H1 (cell line): ENCODE results near the gene UBASH3A.

ENCODE experiments used
- ATF3 ChIP-seq: IDR thresholded peaks from 2 replicates; pipeline ENCODE4 v1.6.1; 2011; ENCODE audit warnings: low read depth, mild to moderate bottlenecking, low read length; ENCODE audit not compliant: insufficient read depth
- CHD2 ChIP-seq: IDR thresholded peaks from 2 replicates; pipeline ENCODE4 v1.6.1; 2012; ENCODE audit warnings: low read length, improper control_type of control experiment
- CTCF ChIP-seq, 3 experiments: IDR thresholded peaks; 1 replicate in 2 of 3; 2 replicates in 1 of 3; pipeline versions ENCODE4 v1.5.1 to v1.6.1; 2011; ENCODE audit warnings: low read length in 3 of 3, mild to moderate bottlenecking in 3 of 3, inconsistent platforms in 2 of 3, low read depth in 1 of 3, moderate library complexity in 1 of 3; ENCODE audit not compliant: insufficient read depth in 1 of 3; ENCODE audit errors: control extremely low read depth in 1 of 3
- EP300 ChIP-seq, 2 experiments: IDR thresholded peaks; 1 replicate in 1 of 2; 2 replicates in 1 of 2; pipeline ENCODE4 v1.6.1; 2011 to 2012; ENCODE audit warnings: low read depth in 2 of 2, low read length in 2 of 2, mild to moderate bottlenecking in 2 of 2, borderline replicate concordance in 1 of 2, inconsistent platforms in 1 of 2, moderate library complexity in 1 of 2
- EZH2 ChIP-seq: fragments of 200-600 bp; sonication (generic); IDR thresholded peaks from 2 replicates; pipeline ENCODE4 v1.7.1; 2012; ENCODE audit warnings: low read depth, mild to moderate bottlenecking, moderate library complexity, low read length, inconsistent platforms; ENCODE audit not compliant: severe bottlenecking
- PHF8 ChIP-seq: fragments of 200-600 bp; sonication (generic); conservative IDR thresholded peaks from 2 replicates; pipeline ENCODE4 v1.7.1; 2012; ENCODE audit warnings: low read depth, mild to moderate bottlenecking, inconsistent platforms, low read length, moderate library complexity
- POLR2A ChIP-seq, 2 experiments: IDR thresholded peaks; 1 replicate in 1 of 2; 2 replicates in 1 of 2; pipeline ENCODE4 v1.6.1; 2011; ENCODE audit warnings: low read depth in 2 of 2, low read length in 2 of 2, mild to moderate bottlenecking in 2 of 2; ENCODE audit errors: control extremely low read depth in 1 of 2
- RAD21 ChIP-seq, 2 experiments: IDR thresholded peaks in 1 of 2; conservative IDR thresholded peaks in 1 of 2; 2 replicates each; pipeline ENCODE4 v1.6.1; 2011; ENCODE audit warnings: low read depth in 2 of 2, low read length in 2 of 2, improper control_type of control experiment in 1 of 2, inconsistent platforms in 1 of 2, mild to moderate bottlenecking in 1 of 2, moderate library complexity in 1 of 2
- SUZ12 ChIP-seq: fragments of 200-600 bp; sonication (generic); IDR thresholded peaks from 2 replicates; pipeline ENCODE4 v1.6.1; 2012; ENCODE audit warnings: mild to moderate bottlenecking, inconsistent platforms, low read length, moderate library complexity, mixed read lengths
- TAF1 ChIP-seq: IDR thresholded peaks from 2 replicates; pipeline ENCODE4 v1.6.1; 2011; ENCODE audit warnings: mild to moderate bottlenecking, low read depth, low read length
- YY1 ChIP-seq: IDR thresholded peaks from 2 replicates; pipeline ENCODE4 v1.6.1; 2011; ENCODE audit warnings: low read depth, mild to moderate bottlenecking, low read length

GRCh38 chr21:42475526-42476387 is 72.1 kb downstream of the UBASH3A start:
- no peak for TF ChIP-seq CTCF (IDR thresholded peaks at IDR 0.05; ENCODE audit: control extremely low read depth in 1 of 3, insufficient read depth in 1 of 3, low read depth in 1 of 3, low read length in 3 of 3)
- no peak for TF ChIP-seq EP300 (IDR thresholded peaks at IDR 0.05; ENCODE audit: borderline replicate concordance in 1 of 2, low read depth in 2 of 2, low read length in 2 of 2)
- TF ChIP-seq PHF8 = no peak
- no peak for TF ChIP-seq EZH2
- no peak for TF ChIP-seq RAD21 (IDR thresholded peaks at IDR 0.05 in 1 of 2, conservative IDR thresholded peaks at IDR 0.05 in 1 of 2; ENCODE audit: low read depth in 2 of 2, low read length in 2 of 2)
- TF ChIP-seq CHD2 = no peak
- TF ChIP-seq YY1 = no peak
- TF ChIP-seq ATF3 = no peak
- no peak for TF ChIP-seq POLR2A (IDR thresholded peaks at IDR 0.05; ENCODE audit: control extremely low read depth in 1 of 2, low read depth in 2 of 2, low read length in 2 of 2)
- no peak for TF ChIP-seq TAF1
- no peak for TF ChIP-seq SUZ12
